Non-pigmented ciliary epithelial cell (primary cell): Measurements from ENCODE around the gene GLRX5.

Experiments
- DNase-seq: peaks from one replicate; pipeline ENCODE4 v3.0.0-alpha.2; 2010; ENCODE audit warnings: low read depth

Gene GLRX5

GRCh38 chr14:95536036-95536593 is 1.3 kb downstream of the GLRX5 start:
- DNase-seq, result no peak

- no peak for DNase-seq
Observed at GRCh38 chr14:95536671-95537070, 1.8 kb downstream of the GLRX5 start.

- DNase-seq, result no peak
Observed at GRCh38 chr14:95537298-95538089, 2.6 kb downstream of the GLRX5 start.

GRCh38 chr14:95538801-95539509 is 4.1 kb downstream of the GLRX5 start:
- no peak for DNase-seq

- no peak for DNase-seq
Observed at GRCh38 chr14:95540236-95540855, 5.5 kb downstream of the GLRX5 start.

DNA sequence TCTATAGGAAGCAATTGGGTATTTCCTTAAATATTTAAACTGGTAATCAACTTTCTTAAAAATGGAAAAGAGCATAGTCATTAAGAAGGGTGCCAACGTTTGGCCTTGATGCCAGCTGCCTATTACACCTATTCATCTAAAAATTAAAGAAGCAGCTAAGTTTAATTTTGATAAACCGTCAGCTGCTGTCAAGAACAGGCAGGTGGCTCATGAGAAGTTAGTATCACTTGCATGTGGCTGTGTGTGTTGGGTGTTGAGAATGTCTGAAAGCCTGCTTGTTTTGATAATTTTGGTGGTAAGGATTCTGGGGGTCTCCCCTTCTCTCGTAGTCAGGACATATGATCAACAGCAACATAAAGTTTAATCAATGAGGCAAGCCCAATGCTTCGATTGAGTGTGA is 6.5 kb downstream of the GLRX5 start:
- DNase-seq, result no peak

- DNase-seq, result no peak
Observed at GRCh38 chr14:95541932-95542930, 7.4 kb downstream of the GLRX5 start.

DNA sequence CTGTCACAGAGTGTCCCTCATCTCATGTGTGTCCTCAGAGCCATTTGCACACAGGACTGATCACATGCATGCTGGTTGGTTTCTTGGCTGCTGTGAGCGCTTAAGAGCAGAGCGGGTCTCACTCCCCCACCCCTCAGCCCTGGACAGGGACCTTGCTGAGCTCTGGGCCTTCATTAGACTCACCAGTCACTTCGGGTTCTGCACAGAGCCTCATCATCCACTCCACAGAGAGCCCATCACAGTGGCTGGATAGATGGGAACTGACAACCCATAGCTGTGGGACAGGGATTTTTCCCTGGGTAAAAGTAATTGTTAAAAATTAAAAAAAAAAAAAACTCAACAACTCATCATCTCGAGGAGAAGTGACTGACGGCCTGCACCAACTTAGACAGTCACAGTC is 8.2 kb downstream of the GLRX5 start:
- no peak for DNase-seq

DNA sequence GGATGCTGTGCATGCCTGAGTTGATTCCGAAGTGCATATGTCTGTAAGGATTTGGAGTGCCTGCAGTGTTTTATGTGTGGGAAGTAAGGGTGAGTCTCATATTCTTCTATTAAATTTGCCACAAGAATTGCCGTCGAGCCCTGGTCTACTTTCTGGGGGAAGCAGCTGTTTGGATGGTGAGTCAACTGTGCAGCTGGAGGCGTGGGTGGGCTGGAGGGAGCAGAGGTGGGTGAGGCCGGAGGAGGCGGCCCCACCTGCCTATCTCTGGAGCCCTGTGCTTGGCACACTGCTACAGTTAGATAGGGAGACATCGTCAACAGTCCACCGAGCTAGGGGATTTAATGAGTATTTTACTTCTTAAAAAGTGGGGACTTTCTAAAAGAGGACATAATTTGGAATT is 9.7 kb downstream of the GLRX5 start:
- no peak for DNase-seq

DNA sequence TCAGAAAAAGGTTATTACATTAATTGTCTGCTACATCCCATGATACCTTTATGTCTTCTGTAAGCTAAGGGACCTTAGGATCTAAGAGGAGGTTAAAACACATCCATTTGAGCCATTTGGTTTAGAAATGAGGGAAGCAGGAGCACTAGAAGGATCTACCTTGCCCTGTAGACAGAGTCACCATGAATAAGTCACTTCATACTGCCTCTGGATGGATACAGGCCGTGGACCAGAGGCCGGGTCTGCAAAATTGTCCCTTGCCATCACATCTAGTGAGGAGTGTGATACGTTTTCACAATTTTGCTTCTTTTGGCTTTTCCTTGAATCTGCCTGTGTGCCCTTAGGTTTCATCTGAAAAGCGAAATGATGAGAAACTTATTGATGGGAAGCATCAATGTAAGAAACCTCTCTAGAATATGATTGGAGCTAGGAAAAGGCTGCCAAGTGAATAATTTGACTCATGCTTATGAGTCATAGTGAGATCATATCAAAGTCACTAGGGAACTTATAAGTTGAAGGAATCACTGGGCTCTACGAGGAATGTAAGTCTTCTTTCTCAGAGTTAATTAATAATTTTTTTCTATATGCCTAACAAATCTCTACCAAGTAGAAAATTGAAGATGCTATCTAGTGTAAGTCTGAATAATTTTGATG is 10.8 kb downstream of the GLRX5 start:
- peak; percentile 84 for DNase-seq

GRCh38 chr14:95547272-95547625 is 12.4 kb downstream of the GLRX5 start:
- DNase-seq, result no peak

DNA sequence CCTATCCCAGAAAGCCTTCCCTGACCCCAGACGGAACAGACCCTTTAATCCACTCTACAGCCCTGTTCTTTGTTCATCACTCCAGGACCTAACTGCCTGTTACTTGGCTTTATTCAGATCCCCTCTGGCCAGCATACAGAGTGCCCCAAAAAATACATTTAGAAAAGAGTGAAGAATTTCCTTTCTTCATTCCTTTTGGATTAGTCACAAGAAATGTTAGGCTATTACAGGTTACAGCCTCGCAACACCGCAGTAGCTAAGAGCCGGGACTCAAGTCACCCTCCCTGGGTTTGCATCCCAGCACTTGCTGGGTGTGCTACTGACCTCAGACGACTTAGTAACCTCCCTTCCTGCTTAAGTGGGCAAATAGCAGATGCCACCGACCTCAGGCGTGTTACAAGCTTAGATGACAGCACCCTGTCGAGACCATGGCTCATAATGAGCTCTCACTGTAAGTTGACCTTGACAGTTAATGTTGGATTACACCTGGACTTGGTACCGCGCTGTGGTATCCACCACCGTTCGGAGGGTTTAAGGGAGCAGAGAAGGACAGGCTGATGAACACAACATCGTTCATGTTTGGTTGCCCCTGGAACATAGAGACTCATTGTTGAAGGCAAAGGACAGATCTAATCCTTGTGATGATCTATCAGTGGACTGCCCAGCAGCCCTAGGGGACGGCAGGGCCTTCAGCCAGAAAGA is 12.9 kb downstream of the GLRX5 start:
- DNase-seq, result peak; percentile 50

DNA sequence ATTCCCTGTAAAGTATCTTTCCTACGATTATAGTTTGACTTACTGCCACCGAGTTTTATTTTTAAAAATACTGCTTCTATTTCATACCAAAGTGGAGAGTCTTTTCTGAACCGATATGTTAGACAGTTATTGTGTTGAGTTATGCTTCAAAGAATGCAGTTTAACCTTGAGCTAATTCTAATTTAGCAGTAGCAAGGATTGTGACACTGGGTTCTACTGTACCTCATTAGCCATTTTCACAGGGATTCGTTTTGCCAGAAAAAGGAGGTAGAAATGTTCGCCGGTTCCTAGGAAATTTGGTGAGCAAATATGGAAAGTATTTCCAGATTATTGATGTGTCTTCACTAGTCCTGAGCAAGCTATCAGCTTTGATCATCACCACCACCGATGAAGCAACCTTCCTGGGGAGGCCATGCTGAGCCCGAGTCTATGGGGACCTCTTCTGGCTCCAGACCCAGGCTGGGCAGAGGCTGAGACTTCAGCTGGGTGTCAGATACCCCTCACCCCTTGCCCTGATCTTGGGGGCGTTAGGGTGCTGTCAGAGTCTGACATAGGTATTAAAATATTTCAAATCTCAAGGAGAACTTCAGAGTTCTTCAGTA is 13.6 kb downstream of the GLRX5 start:
- DNase-seq, result no peak

DNA sequence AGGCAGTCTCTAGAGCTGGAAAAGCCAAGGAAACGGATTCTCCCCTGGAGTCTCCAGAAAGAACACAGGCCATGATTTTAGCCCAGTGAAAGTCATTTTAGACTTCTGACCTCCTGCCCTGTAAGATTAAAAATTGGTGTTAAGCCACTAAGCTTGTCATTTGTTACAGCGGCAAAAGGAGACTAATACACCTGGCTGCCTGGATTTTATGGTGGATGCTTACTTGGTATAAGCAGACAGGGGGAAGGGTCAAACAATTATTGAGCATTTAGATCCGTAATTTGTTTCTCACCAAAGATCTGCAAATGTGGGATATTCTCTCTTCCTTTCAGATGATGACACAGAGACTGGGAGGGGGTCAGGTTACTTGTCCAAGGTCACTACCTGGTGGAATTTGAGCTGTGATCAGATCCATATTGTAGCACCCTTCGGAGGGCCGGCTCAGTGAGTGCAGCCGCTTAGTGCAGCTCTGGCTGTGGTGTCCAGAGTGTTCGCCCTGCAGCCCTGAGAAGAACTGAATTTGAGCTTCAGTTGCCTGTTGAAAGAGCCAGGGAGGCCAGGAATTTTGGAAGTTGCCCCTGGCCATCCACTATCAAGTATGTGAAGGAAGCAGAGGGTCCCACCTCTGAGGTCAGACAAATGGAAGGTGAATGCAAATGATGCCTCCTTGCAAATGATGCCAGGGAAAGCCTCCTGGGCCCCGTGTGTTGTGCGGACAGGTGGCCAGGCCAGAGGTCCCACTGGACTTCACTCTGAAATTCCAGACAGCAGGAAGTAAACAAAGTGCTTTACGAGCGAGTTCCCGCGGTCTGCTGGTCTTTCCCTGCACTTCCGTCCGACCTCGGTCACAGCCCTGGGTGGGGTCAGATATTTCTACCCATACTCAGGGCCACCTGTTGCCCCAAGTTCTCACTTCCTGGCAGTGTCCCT is 15.1 kb downstream of the GLRX5 start:
- DNase-seq, result no peak

DNA sequence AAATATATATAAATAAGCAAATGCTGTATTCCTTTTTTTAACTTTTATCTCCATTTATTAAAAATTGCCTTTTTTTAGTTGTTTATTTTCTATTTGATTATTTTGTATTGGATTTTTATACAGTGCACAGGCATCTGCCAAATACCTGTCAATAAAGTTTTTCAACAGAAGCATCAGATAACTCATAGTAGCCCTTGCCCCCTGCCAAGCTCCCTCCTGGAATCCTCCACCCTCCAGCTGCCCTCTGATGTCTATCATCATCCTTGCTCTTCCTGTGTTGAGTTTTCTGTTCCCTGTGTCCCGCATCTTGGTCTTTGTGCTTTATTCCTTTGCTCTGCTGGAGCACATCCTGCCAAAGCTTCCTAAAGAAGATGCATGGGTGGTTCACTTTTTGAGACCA is 16.6 kb downstream of the GLRX5 start:
- DNase-seq, result no peak

DNA sequence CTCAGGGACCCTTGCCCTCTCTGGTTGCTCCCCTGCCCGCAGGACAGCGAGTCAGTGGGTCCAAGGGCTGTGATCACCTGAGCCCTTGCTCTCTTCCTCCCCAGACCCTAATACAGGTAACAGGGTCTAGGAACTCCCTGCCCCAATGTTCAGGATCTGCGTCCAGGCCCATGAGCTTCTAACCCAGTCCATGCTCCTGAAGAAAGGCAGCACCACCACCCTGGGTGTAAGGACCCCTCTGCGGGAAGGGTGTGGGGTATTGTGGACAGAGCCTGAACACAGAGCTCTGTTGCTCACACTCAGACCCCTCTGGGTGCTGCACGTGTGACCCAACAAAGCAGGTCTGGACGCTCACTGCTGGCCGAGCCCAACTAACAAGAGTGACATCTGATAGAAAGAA is 18.3 kb downstream of the GLRX5 start:
- no peak for DNase-seq

- no peak for DNase-seq
Observed at GRCh38 chr14:95555053-95555452, 20.2 kb downstream of the GLRX5 start.

- DNase-seq, result no peak
Observed at GRCh38 chr14:95557291-95557690, 22.4 kb downstream of the GLRX5 start.

GRCh38 chr14:95557832-95558231 is 23.0 kb downstream of the GLRX5 start:
- no peak for DNase-seq
